ENCODE data around the gene KRT80. TPM values are rescaled to one million over a fixed set of nuclear protein-coding genes. Genes with fewer than 3 reads are reported as not detected.
A peak's percentile ranks its signal among the peaks of the same experiment; 100 is the strongest.

The KRT80 gene
- total RNA-seq, 1 donor from 2014 or later, result not detected

DNA sequence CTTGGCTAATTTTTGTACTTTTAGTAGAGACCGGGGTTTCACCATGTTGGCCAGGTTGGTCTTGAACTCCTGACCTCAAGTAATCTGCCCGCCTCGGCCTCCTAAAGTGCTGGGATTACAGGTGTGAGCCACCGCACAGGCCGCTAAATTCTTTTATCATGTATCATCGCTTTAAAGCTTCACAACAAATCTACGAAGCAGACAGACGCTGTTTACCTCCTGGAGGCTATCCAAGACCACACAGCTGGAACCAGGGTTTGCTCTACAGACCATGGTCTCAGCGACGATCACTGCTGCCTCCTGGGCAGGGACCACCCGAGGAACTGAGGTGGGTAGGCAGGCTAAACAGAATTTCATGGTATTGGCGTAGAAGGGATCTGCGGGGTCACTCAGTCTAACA lies 27.2 kb downstream of the KRT80 start:
- TF ChIP-seq, protein P1, sequence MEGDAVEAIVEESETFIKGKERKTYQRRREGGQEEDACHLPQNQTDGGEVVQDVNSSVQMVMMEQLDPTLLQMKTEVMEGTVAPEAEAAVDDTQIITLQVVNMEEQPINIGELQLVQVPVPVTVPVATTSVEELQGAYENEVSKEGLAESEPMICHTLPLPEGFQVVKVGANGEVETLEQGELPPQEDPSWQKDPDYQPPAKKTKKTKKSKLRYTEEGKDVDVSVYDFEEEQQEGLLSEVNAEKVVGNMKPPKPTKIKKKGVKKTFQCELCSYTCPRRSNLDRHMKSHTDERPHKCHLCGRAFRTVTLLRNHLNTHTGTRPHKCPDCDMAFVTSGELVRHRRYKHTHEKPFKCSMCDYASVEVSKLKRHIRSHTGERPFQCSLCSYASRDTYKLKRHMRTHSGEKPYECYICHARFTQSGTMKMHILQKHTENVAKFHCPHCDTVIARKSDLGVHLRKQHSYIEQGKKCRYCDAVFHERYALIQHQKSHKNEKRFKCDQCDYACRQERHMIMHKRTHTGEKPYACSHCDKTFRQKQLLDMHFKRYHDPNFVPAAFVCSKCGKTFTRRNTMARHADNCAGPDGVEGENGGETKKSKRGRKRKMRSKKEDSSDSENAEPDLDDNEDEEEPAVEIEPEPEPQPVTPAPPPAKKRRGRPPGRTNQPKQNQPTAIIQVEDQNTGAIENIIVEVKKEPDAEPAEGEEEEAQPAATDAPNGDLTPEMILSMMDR (IDR thresholded peaks at IDR 0.05; ENCODE audit: partially characterized antibody, unreplicated experiment), result no peak
- no peak for DNase-seq
- no peak overlapping the region for H3K27ac Mint-ChIP-seq (ENCODE audit: unreplicated experiment)
- H3K4me1 Mint-ChIP-seq (ENCODE audit: low read depth, unreplicated experiment), result peaks cover 1% of the 10 kb centered on the region
- H3K36me3 Mint-ChIP-seq (ENCODE audit: unreplicated experiment), result no peaks in the 10 kb centered on the region
- peaks cover 7% of the 10 kb centered on the region for H3K27me3 Mint-ChIP-seq (ENCODE audit: unreplicated experiment)
- peaks cover 5% of the 10 kb centered on the region for H3K9me3 Mint-ChIP-seq (ENCODE audit: unreplicated experiment)
- no peak overlapping the region for H3K4me3 Mint-ChIP-seq (ENCODE audit: unreplicated experiment)

DNA sequence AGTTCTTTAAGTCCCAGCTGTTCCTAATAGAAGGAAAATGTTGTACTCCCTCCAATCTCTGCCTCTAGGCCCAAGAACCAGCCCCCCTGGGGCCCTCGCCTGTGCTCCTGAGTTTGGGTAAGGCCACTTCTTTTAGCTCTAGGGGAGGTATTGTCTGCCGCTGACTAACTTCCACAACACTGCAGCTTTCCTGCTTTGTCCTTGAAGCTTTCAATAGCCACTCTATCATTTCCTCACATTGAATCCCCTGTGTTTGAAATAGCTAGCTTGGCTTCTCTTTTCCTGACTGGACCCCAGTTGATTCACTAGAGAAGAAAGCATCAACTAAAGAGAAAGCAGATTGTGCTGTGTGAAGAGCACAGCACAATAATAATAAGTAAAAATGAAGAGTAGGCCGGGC lies 28.8 kb downstream of the KRT80 start:
- peaks cover 5% of the 10 kb centered on the region for H3K9me3 Mint-ChIP-seq (ENCODE audit: unreplicated experiment)
- DNase-seq, result no peak
- H3K4me3 Mint-ChIP-seq (ENCODE audit: unreplicated experiment), result no peak overlapping the region
- H3K27ac Mint-ChIP-seq (ENCODE audit: unreplicated experiment), result no peak overlapping the region
- TF ChIP-seq, protein P1 (IDR thresholded peaks at IDR 0.05; ENCODE audit: partially characterized antibody, unreplicated experiment), result no peak
- H3K4me1 Mint-ChIP-seq (ENCODE audit: low read depth, unreplicated experiment), result peaks cover 1% of the 10 kb centered on the region
- H3K36me3 Mint-ChIP-seq (ENCODE audit: unreplicated experiment), result no peaks in the 10 kb centered on the region
- H3K27me3 Mint-ChIP-seq (ENCODE audit: unreplicated experiment), result peaks cover 6% of the 10 kb centered on the region

DNA sequence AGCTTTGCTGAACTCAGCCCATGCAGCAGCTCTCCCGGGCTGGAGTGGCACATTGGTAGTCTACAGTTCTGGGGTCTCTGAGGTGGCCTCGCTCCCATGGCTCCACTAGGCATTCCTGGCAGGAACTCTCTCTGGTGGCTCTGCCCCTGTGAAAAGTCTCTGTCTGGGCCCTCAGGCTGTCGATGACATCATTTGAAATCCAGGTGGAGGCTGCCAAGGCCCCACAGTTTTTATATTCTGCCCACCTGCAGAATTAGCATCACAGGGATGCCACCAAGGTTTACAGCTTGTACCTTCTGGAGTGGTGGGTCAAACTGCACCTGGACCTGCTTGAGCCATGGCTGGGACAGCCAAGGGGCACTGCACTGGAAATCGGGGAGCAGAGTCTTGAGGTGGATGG lies 31.6 kb downstream of the KRT80 start:
- Mint-ChIP-seq H3K27ac (ENCODE audit: unreplicated experiment) (no peak overlapping the region), H3K27me3 (ENCODE audit: unreplicated experiment) (peaks cover 6% of the 10 kb centered on the region), H3K4me3 (ENCODE audit: unreplicated experiment) (no peak overlapping the region), H3K9me3 (ENCODE audit: unreplicated experiment) (peaks cover 5% of the 10 kb centered on the region), H3K36me3 (ENCODE audit: unreplicated experiment) (no peaks in the 10 kb centered on the region), H3K4me1 (ENCODE audit: low read depth, unreplicated experiment) (peaks cover 1% of the 10 kb centered on the region)
- TF ChIP-seq, protein P1 (IDR thresholded peaks at IDR 0.05; ENCODE audit: partially characterized antibody, unreplicated experiment), result no peak
- DNase-seq, result no peak

DNA sequence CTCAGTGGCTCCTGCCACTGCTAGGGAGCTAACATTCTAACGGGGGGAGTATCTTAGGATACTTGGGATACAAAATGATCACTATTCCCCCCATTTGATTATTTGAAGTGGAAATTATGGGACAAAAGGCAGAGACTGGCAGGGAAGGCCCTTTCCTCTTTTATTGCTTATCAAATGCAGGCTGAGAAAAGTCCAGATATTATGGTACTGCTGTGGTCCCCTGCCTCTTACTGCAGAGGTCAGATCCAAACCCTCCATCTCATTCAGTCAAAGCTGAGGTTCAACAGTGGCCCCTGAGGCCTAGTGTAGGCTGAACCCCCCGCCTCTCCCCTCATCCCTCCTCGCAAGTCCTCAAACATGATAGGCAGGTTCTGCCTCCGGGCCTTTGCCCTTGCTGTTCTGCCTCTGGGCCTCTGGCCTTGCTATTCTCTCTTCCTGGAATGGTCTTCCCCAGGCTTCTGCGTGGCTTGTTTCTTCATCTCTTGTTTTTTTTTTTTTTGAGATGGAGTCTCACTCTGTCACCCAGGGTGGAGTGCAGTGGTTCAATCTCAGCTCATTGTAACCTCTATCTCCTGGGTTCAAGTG lies 34.2 kb downstream of the KRT80 start:
- no peak overlapping the region for H3K27ac Mint-ChIP-seq (ENCODE audit: unreplicated experiment)
- no peak for DNase-seq
- no peaks in the 10 kb centered on the region for H3K36me3 Mint-ChIP-seq (ENCODE audit: unreplicated experiment)
- H3K4me1 Mint-ChIP-seq (ENCODE audit: low read depth, unreplicated experiment), result no peaks in the 10 kb centered on the region
- peaks cover 3% of the 10 kb centered on the region for H3K27me3 Mint-ChIP-seq (ENCODE audit: unreplicated experiment)
- peaks cover 3% of the 10 kb centered on the region for H3K9me3 Mint-ChIP-seq (ENCODE audit: unreplicated experiment)
- H3K4me3 Mint-ChIP-seq (ENCODE audit: unreplicated experiment), result no peak overlapping the region
- TF ChIP-seq, protein P1 (IDR thresholded peaks at IDR 0.05; ENCODE audit: partially characterized antibody, unreplicated experiment), result no peak

DNA sequence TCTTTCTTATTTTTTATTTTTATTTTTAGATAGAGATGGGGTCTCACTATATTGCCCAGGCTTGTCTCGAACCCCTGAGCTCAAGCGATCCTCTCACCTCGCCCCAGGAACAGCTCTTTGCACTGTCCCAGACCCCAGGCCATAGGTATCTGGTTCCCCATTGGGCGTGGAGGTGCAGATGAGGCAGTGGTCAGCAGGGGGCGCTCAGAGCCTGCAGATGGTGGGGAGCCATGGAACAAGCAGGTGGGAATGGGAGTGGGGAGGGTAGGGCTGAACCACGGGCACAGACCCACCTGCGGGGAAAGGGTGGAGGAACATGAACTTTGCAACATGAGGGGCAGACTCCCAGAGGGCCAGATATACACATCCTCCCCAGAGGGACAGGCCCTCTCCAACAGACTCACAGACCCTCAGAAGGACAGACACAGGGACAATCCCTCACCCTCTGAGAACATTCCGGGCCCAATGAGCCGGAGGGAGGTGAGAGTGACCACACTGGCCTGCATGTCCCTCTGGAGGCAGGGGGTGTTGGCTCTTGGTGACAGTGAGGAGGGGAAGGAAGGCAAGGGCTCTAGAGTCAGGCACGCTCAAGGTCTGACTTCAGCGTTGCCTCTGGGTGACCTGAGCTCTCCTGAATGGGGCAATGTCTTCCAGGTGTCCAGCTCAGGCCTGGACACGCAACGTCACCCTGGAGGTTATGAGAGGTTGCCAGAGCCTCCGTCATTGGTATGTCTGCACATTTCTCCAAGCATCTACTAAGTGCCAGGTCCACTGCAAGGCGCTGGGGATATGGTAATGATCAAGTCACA lies 34.9 kb downstream of the KRT80 start:
- H3K27me3 Mint-ChIP-seq (ENCODE audit: unreplicated experiment), result peaks cover 2% of the 10 kb centered on the region

More for the DNA sequence above, 34.9 kb downstream of the KRT80 start:
- DNase-seq, result peak; percentile 90
- TF ChIP-seq, protein P1 (IDR thresholded peaks at IDR 0.05; ENCODE audit: partially characterized antibody, unreplicated experiment), result peak; percentile 95
- no peak overlapping the region for H3K27ac Mint-ChIP-seq (ENCODE audit: unreplicated experiment)
- no peaks in the 10 kb centered on the region for H3K36me3 Mint-ChIP-seq (ENCODE audit: unreplicated experiment)
- no peaks in the 10 kb centered on the region for H3K4me1 Mint-ChIP-seq (ENCODE audit: low read depth, unreplicated experiment)
- peaks cover 2% of the 10 kb centered on the region for H3K9me3 Mint-ChIP-seq (ENCODE audit: unreplicated experiment)
- H3K4me3 Mint-ChIP-seq (ENCODE audit: unreplicated experiment), result no peak overlapping the region
